GM23248 (cell line): Measurements from ENCODE around the gene PSME3IP1.

Source experiments
- EZH2 ChIP-seq: fragments of 200-600 bp; sonication (generic); IDR thresholded peaks from 2 replicates; pipeline ENCODE4 v1.6.1; 2018; ENCODE audit warnings: antibody characterized with exemption, mild to moderate bottlenecking; ENCODE audit not compliant: insufficient read depth, poor library complexity, severe bottlenecking
- EZH2phosphoT487 ChIP-seq: fragments of 200-600 bp; sonication (generic); IDR thresholded peaks from 2 replicates; pipeline ENCODE4 v1.6.1; 2018; ENCODE audit warnings: antibody characterized with exemption, moderate library complexity, mild to moderate bottlenecking, low read depth; ENCODE audit not compliant: insufficient read depth

DNA sequence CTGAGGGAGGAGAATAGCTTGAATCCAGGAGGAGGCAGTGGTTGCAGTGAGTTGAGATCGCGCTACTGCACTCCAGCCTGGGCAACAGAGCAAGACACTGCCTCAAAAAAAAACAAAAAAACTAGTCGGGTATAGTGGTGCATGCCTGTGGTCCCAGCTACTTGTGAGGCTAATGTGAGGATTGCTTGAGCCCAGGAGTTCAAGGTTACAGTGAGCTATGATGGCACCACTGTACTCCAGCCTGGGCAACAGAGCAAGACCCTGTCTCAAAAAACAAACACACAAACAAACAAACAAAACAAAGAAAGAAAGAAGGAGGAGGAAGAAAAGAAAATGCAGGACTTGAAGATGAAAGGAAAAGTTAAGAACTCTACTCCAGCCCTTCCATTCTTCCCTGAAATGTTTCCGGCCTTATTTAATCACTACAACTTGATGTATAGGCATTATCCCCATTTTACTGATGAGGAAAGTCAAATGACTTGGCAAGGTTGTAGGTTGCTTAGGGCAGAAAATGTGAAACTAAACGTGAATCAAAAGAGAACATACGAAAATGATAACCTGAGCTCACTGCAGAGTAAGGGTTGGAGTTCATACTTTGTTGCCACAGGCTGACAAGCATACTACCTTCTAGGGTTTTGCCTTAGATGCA, 30.0 kb downstream of the PSME3IP1 start:
- no peak for TF ChIP-seq EZH2phosphoT487
- no peak for TF ChIP-seq EZH2
